SW480 (cell line): Measurements from ENCODE around the gene PITPNC1.
"Not testable (repeated sequence)": the region's sequence is repeated elsewhere in the genome, so short reads cannot be mapped to it uniquely, and the experiment has no call there.

Experiments used
- DNase-seq: peaks from one replicate; pipeline ENCODE4 v3.0.0-alpha.2; 2016; ENCODE audit warnings: low spot score

PITPNC1 gene

GRCh38 chr17:67461228-67461780, 84.2 kb downstream of the PITPNC1 start:
- DNase-seq = no peak

GRCh38 chr17:67461876-67462275, 84.8 kb downstream of the PITPNC1 start:
- no peak for DNase-seq

GRCh38 chr17:67466251-67466796, 89.2 kb downstream of the PITPNC1 start:
- DNase-seq = no peak

- no peak for DNase-seq
These were observed 90.7 kb downstream of the PITPNC1 start for GRCh38 chr17:67467500-67468455.

- DNase-seq = no peak
These were observed 92.3 kb downstream of the PITPNC1 start for GRCh38 chr17:67469208-67469980.

- no peak for DNase-seq
These were observed 93.1 kb downstream of the PITPNC1 start for GRCh38 chr17:67470163-67470562.

GRCh38 chr17:67471118-67471517, 94.0 kb downstream of the PITPNC1 start:
- no peak for DNase-seq

DNA sequence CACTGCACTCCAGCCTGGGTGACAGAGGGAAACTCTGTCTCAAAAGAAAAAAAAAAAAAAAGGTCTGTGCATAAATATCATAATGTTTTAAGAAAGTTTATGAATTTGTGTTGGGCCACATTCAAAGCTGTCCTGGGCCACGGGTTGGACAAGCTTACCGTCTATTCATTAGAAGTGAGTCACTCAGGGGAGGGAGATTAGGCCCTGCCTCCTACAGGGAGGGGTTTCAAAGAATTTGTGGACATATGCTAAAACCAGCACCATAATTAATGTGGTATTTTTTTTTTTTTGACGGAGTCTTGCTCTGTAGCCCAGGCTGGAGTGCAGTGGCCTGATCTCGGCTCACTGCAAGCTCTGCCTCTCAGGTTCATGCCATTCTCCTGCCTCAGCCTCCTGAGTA, 95.5 kb downstream of the PITPNC1 start:
- not testable (repeated sequence) for DNase-seq

DNA sequence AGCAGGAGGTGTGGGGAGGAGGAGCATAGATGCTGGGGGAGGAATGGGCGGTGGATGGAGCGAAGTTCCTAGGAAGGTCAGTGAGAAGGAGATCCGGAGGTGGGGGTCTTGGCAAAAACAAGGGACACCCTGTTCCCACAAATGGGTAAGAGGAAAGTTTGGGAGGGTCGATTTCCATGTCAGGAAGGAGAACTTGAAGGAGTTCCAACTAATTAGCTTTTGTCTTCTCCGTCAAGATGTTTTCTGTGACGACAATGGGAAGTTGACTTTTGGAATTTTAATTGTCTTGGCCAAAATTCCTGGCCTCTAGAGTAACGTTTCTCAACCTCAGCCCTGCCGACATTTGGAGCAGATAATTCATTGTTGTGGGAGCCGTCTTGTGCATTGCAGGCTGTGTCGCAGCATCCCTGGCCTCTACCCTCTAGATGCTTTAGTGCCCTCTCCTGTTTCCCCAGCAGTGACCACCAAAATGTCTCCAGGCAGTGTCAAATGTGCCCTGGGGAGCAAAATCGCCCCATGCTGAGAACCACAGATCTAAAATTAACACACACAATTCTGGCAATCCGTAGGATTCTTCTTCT, 97.1 kb downstream of the PITPNC1 start:
- DNase-seq = no peak

- DNase-seq = peak; percentile 66
These were observed 98.3 kb downstream of the PITPNC1 start for GRCh38 chr17:67475161-67475937.

DNA sequence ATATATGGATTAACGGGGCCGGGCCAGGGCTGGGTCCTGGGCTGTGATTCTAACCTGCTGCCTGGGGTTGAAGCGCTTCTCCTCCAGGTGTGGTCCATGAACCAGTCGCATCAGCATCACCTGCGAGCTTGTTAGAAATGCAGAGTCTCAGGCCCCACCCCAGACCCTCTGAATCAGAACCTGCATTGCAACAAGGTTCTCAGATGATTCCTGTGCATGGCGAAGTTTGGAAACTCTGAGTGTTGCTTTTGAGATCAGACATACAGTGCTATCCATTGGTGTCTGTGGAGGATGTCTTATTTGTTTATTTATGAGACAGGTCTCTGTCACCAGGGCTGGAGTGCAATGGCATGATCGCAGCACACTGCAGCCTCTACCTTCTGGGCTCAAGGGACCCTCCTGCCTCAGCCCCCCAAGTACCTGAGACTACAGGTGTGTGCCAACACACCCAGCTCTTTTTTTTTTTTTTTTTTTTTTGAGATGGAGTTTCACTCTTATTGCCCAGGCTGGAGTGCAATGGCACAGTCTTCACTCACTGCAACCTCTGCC, 99.8 kb downstream of the PITPNC1 start:
- DNase-seq = no peak

DNA sequence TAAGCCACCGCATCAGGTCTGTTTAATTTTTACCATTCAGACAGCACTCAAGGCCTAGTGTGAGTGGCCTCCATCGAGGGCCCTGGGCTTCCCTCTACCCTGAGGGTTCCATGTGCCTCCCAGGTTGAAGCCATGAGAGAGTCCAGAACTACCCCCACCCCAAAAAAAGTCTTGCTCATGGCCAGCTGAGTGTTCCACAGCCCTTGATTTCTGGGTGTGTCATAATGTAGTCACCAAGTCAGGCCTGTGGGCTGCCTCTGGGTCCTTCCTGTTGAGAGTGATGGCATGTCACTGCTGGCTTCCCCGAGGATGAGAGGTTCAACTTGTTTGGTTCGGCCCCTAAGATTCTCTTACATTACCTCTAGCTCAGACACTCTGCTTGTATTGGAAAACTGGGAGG, 100.6 kb downstream of the PITPNC1 start:
- no peak for DNase-seq

- no peak for DNase-seq
These were observed 101.4 kb downstream of the PITPNC1 start for GRCh38 chr17:67478401-67479041.

- DNase-seq = no peak
These were observed 102.1 kb downstream of the PITPNC1 start for GRCh38 chr17:67479148-67479547.

- not testable (repeated sequence) for DNase-seq
These were observed 103.9 kb downstream of the PITPNC1 start for GRCh38 chr17:67480959-67481358.

- DNase-seq = no peak
These were observed 104.7 kb downstream of the PITPNC1 start for GRCh38 chr17:67481808-67482207.

DNA sequence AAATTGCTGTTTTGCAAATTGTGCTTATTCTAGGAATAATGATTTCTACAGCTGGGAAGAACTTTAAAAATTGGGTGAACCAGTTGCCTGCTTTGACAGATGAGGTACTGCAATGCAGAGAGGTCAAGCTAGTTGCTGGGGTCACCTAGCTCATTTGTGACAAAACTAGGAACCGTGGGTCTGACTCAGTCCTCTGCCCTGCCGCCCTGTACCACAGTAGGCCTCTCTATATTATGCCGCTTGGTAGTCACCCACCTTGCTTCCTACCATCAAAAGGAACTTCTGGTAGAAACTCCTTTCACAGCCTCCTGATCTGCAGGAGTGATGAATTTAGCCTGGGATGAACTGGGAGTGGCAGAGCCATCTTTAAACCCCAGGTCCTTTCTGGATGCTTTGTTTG, 105.7 kb downstream of the PITPNC1 start:
- no peak for DNase-seq

GRCh38 chr17:67484261-67484660, 107.2 kb downstream of the PITPNC1 start:
- DNase-seq = no peak

DNA sequence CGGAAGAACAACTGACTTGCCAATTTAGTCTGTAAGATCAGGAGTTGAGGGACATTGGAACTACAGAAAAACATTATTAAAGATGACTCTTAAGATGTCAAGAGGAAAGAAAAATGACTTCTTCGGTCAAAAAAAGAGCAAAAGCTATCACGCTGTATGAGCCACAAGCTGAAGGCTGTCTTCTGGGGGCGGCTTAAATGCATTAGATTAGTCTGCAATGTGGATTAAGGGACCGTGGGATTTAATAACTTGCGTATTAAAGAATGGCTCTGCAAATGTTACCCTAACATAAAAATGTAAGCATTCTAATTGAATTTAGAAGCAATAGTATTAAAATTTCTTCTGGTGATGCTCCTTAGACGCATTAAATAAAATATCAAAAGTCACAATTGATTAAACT, 108.6 kb downstream of the PITPNC1 start:
- no peak for DNase-seq

- no peak for DNase-seq
These were observed 110.4 kb downstream of the PITPNC1 start for GRCh38 chr17:67487506-67487905.
